Neural crest cell (in vitro differentiated cells): ENCODE data around the gene TMEM242. TPM values are rescaled to one million over a fixed set of nuclear protein-coding genes. Genes with fewer than 3 reads are reported as not detected.

ENCODE experiments used
- DNase-seq: peaks from one replicate; pipeline ENCODE4 v3.0.0; 2021; ENCODE audit warnings: low read depth, mixed read lengths, low spot score
- H3K27ac Mint-ChIP-seq: one replicate; pipeline ENCODE4 v1.8.0; 2021; ENCODE audit warnings: mild to moderate bottlenecking, mixed read lengths; ENCODE audit not compliant: unreplicated experiment
- H3K27me3 Mint-ChIP-seq: 2 replicates; pipeline ENCODE4 v1.8.0; 2021; ENCODE audit warnings: low read depth, mild to moderate bottlenecking, mixed read lengths
- H3K36me3 Mint-ChIP-seq: 2 replicates; pipeline ENCODE4 v1.8.0; 2021; ENCODE audit warnings: low read depth, mild to moderate bottlenecking, mixed read lengths
- H3K4me1 Mint-ChIP-seq: 2 replicates; pipeline ENCODE4 v1.8.0; 2021; ENCODE audit warnings: mixed read lengths
- H3K4me3 Mint-ChIP-seq: one replicate; pipeline ENCODE4 v1.8.0; 2021; ENCODE audit warnings: mild to moderate bottlenecking, mixed read lengths
- H3K9me3 Mint-ChIP-seq: 2 replicates; pipeline ENCODE4 v1.8.0; 2021; ENCODE audit warnings: mixed read lengths
- total RNA-seq: library from RNA; stranded (reverse); gene quantifications from 2 replicates; pipeline ENCODE4 v1.2.1, GENCODE V29; 2021
- TF ChIP-seq, protein P1 (sequence below): fragments of 200-600 bp; sonication (generic); conservative IDR thresholded peaks from 2 replicates; pipeline ENCODE4 v1.5.0; 2021; ENCODE audit warnings: antibody characterized with exemption, mild to moderate bottlenecking

Gene TMEM242
- total RNA-seq, 1 donor from 2014 or later: 11.3 TPM

DNA sequence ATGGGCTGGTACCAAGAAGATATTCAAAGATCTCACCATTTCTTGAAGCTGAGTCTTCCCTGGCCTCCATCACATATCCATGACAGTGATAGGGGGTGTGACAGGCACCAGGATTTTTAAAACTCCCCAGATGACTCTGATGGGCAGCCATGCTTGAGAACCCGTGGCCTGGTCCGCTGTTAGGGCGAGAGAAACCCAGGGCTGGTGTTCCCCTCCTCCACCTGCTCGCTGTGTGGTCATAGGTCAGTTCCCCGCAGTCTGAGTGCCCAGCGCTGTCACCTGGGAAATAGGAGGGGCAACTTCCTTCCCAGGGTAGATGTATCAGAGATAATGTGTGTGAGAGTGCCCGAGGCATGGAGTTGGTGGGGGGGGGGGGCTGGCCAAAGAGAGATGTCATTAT is 50.9 kb downstream of the TMEM242 start:
- H3K27ac Mint-ChIP-seq: no peak overlapping the region

DNA sequence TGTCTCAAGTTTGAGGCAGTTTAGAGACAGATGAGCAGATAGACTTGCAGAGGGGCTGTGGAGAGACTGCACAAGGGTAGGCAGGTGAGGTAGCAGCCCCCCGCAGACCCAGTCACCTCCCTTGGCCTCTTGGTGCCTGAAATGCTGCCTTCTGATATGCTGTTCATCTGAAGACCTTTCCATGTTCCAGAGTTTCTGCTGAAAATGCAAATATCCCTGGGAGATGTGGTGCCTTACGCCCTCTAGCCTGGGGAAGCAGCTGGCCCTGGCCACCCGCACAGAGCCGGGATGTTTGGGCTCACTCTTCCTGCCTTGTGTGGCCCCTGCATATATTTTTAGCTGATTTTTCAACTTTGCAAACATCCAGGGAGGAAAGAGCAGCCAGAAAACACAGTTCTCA is 51.4 kb downstream of the TMEM242 start:
- peaks cover 10% of the 10 kb centered on the region for H3K27me3 Mint-ChIP-seq
- no peak overlapping the region for H3K27ac Mint-ChIP-seq
- no peak overlapping the region for H3K4me3 Mint-ChIP-seq
- H3K9me3 Mint-ChIP-seq: peaks cover 10% of the 10 kb centered on the region
- peaks cover 9% of the 10 kb centered on the region for H3K36me3 Mint-ChIP-seq
- TF ChIP-seq, protein P1, sequence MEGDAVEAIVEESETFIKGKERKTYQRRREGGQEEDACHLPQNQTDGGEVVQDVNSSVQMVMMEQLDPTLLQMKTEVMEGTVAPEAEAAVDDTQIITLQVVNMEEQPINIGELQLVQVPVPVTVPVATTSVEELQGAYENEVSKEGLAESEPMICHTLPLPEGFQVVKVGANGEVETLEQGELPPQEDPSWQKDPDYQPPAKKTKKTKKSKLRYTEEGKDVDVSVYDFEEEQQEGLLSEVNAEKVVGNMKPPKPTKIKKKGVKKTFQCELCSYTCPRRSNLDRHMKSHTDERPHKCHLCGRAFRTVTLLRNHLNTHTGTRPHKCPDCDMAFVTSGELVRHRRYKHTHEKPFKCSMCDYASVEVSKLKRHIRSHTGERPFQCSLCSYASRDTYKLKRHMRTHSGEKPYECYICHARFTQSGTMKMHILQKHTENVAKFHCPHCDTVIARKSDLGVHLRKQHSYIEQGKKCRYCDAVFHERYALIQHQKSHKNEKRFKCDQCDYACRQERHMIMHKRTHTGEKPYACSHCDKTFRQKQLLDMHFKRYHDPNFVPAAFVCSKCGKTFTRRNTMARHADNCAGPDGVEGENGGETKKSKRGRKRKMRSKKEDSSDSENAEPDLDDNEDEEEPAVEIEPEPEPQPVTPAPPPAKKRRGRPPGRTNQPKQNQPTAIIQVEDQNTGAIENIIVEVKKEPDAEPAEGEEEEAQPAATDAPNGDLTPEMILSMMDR: no peak
- DNase-seq: no peak
- peaks cover 29% of the 10 kb centered on the region for H3K4me1 Mint-ChIP-seq

More for the DNA sequence above, 50.9 kb downstream of the TMEM242 start:
- DNase-seq: no peak
- Mint-ChIP-seq H3K36me3 (peaks cover 9% of the 10 kb centered on the region), H3K4me1 (peaks cover 34% of the 10 kb centered on the region), H3K27me3 (peaks cover 10% of the 10 kb centered on the region), H3K9me3 (peaks cover 10% of the 10 kb centered on the region), H3K4me3 (no peak overlapping the region)
- TF ChIP-seq, protein P1: no peak

DNA sequence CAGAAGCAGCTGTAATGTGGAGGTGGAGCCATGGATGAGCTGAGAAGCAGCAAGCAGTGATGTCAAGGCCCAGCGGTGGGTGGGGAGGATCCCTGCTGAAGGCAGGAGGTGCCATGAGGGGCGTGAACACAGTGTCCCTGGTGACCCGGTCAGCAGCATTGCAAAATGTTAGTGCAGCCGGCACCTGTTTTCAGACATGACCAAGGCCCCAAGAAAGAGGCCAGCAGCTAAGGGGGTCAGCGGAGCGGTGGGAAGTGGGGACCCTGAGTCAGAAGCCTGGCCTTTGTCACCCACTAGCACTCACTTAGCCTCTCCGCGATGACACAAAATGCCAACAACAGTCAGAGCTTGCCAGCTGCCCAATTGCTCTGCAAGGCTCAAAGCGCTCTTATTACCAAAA is 51.9 kb downstream of the TMEM242 start:
- TF ChIP-seq, protein P1: no peak
- Mint-ChIP-seq H3K36me3 (peaks cover 9% of the 10 kb centered on the region), H3K9me3 (peaks cover 10% of the 10 kb centered on the region), H3K27ac (no peak overlapping the region), H3K27me3 (peaks cover 10% of the 10 kb centered on the region), H3K4me3 (peak overlapping the region; percentile 11), H3K4me1 (peaks cover 24% of the 10 kb centered on the region)
- no peak for DNase-seq

DNA sequence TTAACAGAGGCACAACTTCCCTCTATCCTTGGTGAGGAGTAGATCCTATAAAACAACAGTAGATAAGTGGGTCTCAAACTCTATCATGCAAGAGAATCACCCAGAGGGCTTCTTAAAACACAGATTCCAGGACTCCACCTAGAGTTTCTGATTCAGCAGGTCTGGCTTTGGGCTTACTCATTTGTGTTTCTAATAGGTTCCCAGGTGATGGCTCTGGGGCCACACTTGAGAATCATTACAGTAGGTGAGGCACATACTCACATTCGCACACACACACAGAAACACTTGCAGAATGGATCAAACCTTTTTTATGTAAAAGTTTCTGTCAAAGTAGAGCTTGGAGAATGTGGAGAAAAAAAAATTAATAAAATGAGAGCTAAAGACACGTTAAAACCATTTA is 52.4 kb downstream of the TMEM242 start:
- no peak for DNase-seq
- H3K27me3 Mint-ChIP-seq: peaks cover 10% of the 10 kb centered on the region
- TF ChIP-seq, protein P1: no peak
- peaks cover 9% of the 10 kb centered on the region for H3K36me3 Mint-ChIP-seq
- H3K4me3 Mint-ChIP-seq: peak overlapping the region; percentile 11
- H3K27ac Mint-ChIP-seq: no peak overlapping the region
- peaks cover 10% of the 10 kb centered on the region for H3K9me3 Mint-ChIP-seq
- peaks cover 24% of the 10 kb centered on the region for H3K4me1 Mint-ChIP-seq

DNA sequence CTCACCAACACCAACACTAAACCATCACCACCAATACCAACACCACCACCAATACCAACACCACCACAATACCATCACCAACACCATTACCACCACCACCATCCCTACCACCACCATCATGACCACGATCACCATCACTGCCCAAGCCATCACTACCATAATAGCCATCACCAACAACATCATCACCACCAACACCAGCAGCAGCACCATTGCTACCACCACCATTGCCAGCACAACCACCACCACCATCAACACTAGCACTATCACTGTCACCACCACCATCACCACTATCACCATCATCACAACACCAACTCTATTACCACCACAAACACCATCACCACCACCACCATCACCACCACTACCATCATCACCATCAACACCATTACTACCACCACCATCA is 53.0 kb downstream of the TMEM242 start:
- Mint-ChIP-seq H3K4me1 (peaks cover 24% of the 10 kb centered on the region), H3K4me3 (no peak overlapping the region), H3K36me3 (peaks cover 9% of the 10 kb centered on the region), H3K27me3 (peaks cover 10% of the 10 kb centered on the region), H3K9me3 (peaks cover 10% of the 10 kb centered on the region), H3K27ac (no peak overlapping the region)
- TF ChIP-seq, protein P1: no peak
- no peak for DNase-seq

DNA sequence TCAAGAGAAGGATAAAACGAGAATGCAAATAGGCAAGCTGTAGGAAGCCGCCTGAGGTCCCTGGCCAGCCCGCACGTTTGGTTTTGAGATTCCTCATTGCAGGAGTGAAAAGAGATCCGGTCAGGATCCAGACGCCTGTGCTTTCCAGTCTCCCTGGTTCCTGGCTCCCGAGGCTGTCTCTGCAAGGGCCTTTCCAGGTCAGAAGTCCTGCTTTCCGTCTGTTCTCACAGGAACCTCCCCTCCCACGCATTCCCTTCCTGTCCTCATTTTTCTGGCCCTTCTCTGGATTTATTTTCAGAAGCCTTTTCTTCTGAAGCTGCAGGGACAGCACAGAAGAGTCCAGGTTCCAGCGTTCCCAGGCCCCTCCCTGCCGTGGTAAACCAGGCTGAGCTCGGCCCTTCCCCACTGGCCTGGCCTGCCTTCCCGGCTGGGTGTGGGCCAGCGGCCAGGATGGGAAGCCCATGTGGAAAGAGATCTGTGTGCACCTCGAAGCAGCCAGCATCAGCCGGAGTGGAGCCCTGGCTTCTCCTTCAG is 54.0 kb downstream of the TMEM242 start:
- H3K4me1 Mint-ChIP-seq: peaks cover 24% of the 10 kb centered on the region
- DNase-seq: no peak
- peaks cover 10% of the 10 kb centered on the region for H3K27me3 Mint-ChIP-seq
- H3K27ac Mint-ChIP-seq: no peak overlapping the region
- H3K4me3 Mint-ChIP-seq: no peak overlapping the region
- peaks cover 10% of the 10 kb centered on the region for H3K9me3 Mint-ChIP-seq
- peaks cover 9% of the 10 kb centered on the region for H3K36me3 Mint-ChIP-seq
- TF ChIP-seq, protein P1: no peak
